Neural progenitor cell (in vitro differentiated cells): ENCODE results near the gene IQCF2.

Source experiments
- EZH2phosphoT487 ChIP-seq: fragments of 200-600 bp; sonication (generic); IDR thresholded peaks from 2 replicates; pipeline ENCODE4 v1.6.1; 2017; ENCODE audit warnings: antibody characterized with exemption
- TF ChIP-seq, protein P1 (sequence below): fragments of 200-600 bp; sonication (generic); IDR thresholded peaks from 2 replicates; pipeline ENCODE4 v1.5.1; 2017; ENCODE audit warnings: antibody characterized with exemption, mild to moderate bottlenecking

GRCh38 chr3:51830345-51830744, 31.1 kb upstream of the IQCF2 start:
- TF ChIP-seq, protein P1, sequence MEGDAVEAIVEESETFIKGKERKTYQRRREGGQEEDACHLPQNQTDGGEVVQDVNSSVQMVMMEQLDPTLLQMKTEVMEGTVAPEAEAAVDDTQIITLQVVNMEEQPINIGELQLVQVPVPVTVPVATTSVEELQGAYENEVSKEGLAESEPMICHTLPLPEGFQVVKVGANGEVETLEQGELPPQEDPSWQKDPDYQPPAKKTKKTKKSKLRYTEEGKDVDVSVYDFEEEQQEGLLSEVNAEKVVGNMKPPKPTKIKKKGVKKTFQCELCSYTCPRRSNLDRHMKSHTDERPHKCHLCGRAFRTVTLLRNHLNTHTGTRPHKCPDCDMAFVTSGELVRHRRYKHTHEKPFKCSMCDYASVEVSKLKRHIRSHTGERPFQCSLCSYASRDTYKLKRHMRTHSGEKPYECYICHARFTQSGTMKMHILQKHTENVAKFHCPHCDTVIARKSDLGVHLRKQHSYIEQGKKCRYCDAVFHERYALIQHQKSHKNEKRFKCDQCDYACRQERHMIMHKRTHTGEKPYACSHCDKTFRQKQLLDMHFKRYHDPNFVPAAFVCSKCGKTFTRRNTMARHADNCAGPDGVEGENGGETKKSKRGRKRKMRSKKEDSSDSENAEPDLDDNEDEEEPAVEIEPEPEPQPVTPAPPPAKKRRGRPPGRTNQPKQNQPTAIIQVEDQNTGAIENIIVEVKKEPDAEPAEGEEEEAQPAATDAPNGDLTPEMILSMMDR = no peak
- TF ChIP-seq EZH2phosphoT487 = no peak
